Measurements from ENCODE around the gene ABHD11. TPM values are rescaled to one million over a fixed set of nuclear protein-coding genes. Genes with fewer than 3 reads are reported as not detected.

The ABHD11 gene
- total and polyA plus RNA-seq, 9 of the 15 experiments (the other 6 are each of a cell fraction or from before 2014, with no cell fraction given): 7.7 to 44.2 (median 18.9) TPM

DNA sequence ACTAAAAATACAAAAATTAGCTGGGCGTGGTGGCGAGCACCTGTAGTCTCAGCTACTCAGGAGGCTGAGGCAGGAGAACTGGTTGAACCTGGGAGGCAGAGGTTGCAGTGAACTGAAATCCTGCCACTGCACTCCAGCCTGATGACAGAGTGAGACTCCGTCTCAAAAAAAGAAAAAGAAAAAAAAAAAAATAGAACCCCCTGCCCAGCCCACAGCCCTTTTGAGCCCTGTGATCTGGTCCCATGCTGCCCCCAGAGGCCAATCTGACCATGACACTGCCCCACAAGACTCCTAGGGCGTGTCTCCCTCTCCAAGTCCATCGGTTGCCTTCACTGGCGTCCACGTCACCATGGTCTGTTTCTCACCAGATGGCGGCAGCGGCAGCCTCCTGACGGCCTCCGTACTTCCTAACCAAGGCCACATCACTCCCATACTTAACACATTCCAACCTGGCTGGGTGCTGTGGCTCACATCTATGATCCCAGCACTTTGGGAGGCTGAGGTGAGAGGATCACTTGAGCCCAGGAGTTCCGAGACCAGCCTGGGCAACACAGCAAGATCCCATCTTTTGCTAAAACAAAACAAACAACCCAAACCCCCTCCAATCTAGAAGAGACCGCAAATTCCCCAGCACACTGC lies 37.1 kb downstream of the ABHD11 start (continued):
- no peak for TF ChIP-seq GABPB1 (CRISPR knock-in tag; IDR thresholded peaks at IDR 0.05)
- TF ChIP-seq MYC (IDR thresholded peaks at IDR 0.05; ENCODE audit: low read depth, low read length): 0 out of 2 replicates have a peak, but pooled peaks have one; percentile 27
- no peak for TF ChIP-seq MYC (CRISPR knock-in tag; IDR thresholded peaks at IDR 0.05; ENCODE audit: borderline replicate concordance, low read depth)
- TF ChIP-seq ZKSCAN3 (CRISPR knock-in tag; IDR thresholded peaks at IDR 0.05): no peak
- 0 out of 2 replicates have a peak, but pooled peaks have one; percentile 37 for TF ChIP-seq ZNF134 (CRISPR knock-in tag; conservative IDR thresholded peaks at IDR 0.05)
- no peak for TF ChIP-seq ARNT (IDR thresholded peaks at IDR 0.05)
- 0 out of 2 replicates have a peak, but pooled peaks have one; percentile 10 for TF ChIP-seq ESRRA (IDR thresholded peaks at IDR 0.05; ENCODE audit: borderline replicate concordance, low read depth)
- peak; percentile 25; the same call in 1 of the 2 replicates for TF ChIP-seq PKNOX1 (IDR thresholded peaks at IDR 0.05)
- TF ChIP-seq HDGF (IDR thresholded peaks at IDR 0.05): 0 out of 2 replicates have a peak, but pooled peaks have one; percentile 53
- no peak for TF ChIP-seq SMAD4 (CRISPR knock-in tag; conservative IDR thresholded peaks at IDR 0.05)
- peak; percentile 99 for TF ChIP-seq ZNF121 (CRISPR knock-in tag; conservative IDR thresholded peaks at IDR 0.05)
- TF ChIP-seq, protein P1, sequence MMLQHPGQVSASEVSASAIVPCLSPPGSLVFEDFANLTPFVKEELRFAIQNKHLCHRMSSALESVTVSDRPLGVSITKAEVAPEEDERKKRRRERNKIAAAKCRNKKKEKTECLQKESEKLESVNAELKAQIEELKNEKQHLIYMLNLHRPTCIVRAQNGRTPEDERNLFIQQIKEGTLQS (IDR thresholded peaks at IDR 0.05): peak; percentile 48; the same call in 1 of the 2 replicates
- TF ChIP-seq, protein P1 (CRISPR knock-in tag; conservative IDR thresholded peaks at IDR 0.05): no peak
- TF ChIP-seq AFF1 (IDR thresholded peaks at IDR 0.05; ENCODE audit: low read depth in 1 of 2, partially characterized antibody in 2 of 2): peak in 1 of 2 experiments; percentile 53
- TF ChIP-seq COPS2 (conservative IDR thresholded peaks at IDR 0.05): no peak
- TF ChIP-seq KDM1A (IDR thresholded peaks at IDR 0.05): peak; percentile 46 to 58; a peak in 3 of 4 replicates
- TF ChIP-seq, protein P2, sequence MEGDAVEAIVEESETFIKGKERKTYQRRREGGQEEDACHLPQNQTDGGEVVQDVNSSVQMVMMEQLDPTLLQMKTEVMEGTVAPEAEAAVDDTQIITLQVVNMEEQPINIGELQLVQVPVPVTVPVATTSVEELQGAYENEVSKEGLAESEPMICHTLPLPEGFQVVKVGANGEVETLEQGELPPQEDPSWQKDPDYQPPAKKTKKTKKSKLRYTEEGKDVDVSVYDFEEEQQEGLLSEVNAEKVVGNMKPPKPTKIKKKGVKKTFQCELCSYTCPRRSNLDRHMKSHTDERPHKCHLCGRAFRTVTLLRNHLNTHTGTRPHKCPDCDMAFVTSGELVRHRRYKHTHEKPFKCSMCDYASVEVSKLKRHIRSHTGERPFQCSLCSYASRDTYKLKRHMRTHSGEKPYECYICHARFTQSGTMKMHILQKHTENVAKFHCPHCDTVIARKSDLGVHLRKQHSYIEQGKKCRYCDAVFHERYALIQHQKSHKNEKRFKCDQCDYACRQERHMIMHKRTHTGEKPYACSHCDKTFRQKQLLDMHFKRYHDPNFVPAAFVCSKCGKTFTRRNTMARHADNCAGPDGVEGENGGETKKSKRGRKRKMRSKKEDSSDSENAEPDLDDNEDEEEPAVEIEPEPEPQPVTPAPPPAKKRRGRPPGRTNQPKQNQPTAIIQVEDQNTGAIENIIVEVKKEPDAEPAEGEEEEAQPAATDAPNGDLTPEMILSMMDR (IDR thresholded peaks at IDR 0.05 in 2 of 3, conservative IDR thresholded peaks at IDR 0.05 in 1 of 3; ENCODE audit: insufficient read depth in 2 of 3, low read depth in 1 of 3, low read length in 3 of 3): peak; percentile 83 to 94 (median 85)
- peak; percentile 9 for TF ChIP-seq HNRNPLL (IDR thresholded peaks at IDR 0.05; ENCODE audit: low read depth, low read length, poor library complexity, severe bottlenecking)
- TF ChIP-seq CREB1 (IDR thresholded peaks at IDR 0.05): peak; percentile 45; the same call in 1 of the 2 replicates
- TF ChIP-seq CREB1 (CRISPR knock-in tag; IDR thresholded peaks at IDR 0.05): peak; percentile 69; the same call in 1 of the 2 replicates

Measured in K562 (cell line).